Subcutaneous adipose tissue (tissue), 4 donors: ENCODE measurements around the gene VAV3. TPM values are rescaled to one million over a fixed set of nuclear protein-coding genes. Genes with fewer than 3 reads are reported as not detected.

Experiments
- total RNA-seq, 4 donors: library from RNA; depleted of rRNA; stranded (reverse); fragments of >200 nt; gene quantifications; one replicate each; pipeline ENCODE4 v1.1.0, GENCODE V29; 2016
- TF ChIP-seq, protein P1 (sequence below): fragments of 450-650 bp; IDR thresholded peaks from one replicate; pipeline ENCODE4 v1.5.1; 2016; ENCODE audit warnings: low read depth, mild to moderate bottlenecking, control low read depth, antibody characterized with exemption, moderate library complexity

Gene VAV3
- total RNA-seq, 4 donors from 2014 or later, result 7.0 to 13.1 (median 10.1) TPM

DNA sequence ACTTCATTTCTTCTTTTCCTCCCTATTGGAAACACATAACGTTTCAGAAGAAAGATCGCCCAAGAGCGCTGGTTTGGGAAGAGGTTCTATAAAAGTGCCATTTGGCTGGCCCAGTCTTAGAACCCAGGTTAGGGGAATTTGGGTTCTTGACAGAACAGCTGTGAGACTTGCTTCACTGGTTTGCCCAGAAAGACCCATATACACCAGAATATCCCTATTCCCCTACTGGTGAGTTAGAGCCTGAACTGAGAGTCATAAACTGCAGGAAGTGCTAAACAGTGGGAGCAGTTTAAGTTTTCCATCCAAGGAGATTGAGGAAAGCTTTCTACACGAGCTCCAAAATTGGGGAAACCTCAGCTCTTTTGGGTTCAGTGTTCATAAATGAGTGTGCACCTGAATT lies 275.2 kb downstream of the VAV3 start:
- TF ChIP-seq, protein P1, sequence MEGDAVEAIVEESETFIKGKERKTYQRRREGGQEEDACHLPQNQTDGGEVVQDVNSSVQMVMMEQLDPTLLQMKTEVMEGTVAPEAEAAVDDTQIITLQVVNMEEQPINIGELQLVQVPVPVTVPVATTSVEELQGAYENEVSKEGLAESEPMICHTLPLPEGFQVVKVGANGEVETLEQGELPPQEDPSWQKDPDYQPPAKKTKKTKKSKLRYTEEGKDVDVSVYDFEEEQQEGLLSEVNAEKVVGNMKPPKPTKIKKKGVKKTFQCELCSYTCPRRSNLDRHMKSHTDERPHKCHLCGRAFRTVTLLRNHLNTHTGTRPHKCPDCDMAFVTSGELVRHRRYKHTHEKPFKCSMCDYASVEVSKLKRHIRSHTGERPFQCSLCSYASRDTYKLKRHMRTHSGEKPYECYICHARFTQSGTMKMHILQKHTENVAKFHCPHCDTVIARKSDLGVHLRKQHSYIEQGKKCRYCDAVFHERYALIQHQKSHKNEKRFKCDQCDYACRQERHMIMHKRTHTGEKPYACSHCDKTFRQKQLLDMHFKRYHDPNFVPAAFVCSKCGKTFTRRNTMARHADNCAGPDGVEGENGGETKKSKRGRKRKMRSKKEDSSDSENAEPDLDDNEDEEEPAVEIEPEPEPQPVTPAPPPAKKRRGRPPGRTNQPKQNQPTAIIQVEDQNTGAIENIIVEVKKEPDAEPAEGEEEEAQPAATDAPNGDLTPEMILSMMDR, result no peak

DNA sequence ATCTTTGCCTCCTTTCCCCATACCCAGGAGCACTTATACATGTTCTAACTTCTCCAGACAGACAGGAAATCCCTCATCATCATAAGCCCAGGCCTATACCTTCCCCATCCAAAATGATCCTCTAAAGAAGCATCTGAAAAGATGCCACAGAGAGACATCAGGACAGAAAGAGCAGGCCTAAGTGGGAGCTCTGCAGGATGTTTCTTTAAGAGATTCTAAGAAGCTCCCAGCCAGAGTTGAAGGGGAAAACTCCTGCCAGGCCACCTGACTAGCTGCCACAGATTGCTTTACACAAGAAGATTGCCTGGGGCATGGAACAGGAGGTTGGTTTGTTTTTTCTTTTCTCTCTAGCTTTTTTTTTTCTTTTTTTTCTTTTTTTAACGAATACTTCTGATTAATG lies 275.8 kb downstream of the VAV3 start:
- TF ChIP-seq, protein P1, result no peak

DNA sequence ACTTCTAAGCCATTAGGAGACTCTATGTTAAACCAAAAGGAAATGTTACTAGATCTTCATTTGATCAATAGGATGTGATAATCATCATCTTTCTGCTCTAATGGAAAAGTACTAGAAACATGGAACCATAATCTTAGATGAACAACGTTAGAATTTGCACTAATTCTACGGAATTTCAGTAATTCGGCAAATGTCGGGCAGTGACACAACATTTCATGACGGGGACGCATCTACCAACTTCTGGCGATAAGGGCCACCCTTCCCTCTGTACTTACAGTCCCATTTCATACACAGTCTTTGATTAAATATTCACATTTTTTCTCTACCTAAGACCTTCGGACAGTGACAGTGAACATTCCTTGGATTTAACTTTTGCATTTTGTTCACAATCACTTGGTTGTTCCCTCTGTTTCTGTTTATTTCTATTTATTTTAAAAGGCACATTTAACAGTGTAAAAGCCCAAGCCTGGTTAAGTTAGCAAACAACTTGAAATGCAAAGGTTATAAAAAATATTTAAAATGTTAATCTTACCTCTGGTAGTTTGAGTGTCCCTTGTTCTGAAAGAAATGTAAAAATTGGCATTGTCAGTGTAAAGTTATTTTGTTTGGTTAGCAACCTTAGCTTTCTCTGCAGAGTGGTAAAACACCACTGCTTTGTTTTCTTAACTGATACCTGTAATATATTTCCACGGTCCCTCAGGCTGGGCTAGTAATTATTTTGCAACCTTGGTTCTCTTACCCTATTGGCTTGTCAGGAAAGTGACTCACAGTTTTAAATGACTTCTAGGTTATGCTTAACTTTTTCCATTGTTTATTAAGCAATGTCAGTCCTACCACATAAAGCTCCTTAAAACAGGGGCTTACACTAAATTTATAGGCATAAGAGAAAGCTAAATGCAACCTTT lies 276.9 kb downstream of the VAV3 start:
- TF ChIP-seq, protein P1, result no peak

DNA sequence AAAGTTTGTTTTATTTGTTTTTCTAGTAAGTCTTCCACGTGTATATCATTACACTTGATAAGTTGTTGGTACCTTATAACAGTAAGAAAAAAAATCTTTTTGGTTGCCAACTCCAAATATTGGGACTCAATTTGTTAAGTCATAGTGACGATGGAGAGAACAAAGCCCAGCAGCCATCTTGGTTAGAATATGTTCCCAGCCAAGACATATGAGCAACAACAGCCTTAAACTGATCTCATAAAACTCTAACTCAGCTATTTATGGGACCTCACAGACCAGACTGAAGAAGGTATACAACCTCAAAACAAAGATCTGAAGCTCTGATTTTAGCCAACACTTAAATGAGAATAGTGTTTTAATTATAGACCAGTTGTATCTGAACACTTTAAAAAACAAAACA lies 281.3 kb downstream of the VAV3 start:
- TF ChIP-seq, protein P1, result no peak

DNA sequence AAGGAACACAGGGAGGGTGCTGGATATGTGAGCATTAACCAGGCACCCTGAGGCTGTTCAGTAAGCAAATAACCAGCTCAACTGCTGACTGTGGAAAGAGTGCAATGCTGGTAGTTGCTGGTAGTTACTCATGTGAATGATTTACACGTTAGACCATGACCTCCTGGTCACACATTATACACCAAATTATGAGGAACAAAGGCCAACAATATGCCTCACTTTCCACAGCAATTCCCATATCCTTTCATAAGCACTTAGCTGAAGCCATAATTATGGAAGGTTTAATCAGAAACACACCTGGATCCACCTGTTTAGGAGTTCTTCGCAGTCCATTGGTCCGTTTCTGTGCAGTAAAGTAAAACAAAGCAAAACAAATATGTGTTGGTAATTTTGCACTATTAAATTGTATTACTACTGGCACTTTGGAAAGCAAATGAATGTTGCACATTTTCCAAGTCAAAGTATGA lies 281.8 kb downstream of the VAV3 start:
- TF ChIP-seq, protein P1, result no peak

DNA sequence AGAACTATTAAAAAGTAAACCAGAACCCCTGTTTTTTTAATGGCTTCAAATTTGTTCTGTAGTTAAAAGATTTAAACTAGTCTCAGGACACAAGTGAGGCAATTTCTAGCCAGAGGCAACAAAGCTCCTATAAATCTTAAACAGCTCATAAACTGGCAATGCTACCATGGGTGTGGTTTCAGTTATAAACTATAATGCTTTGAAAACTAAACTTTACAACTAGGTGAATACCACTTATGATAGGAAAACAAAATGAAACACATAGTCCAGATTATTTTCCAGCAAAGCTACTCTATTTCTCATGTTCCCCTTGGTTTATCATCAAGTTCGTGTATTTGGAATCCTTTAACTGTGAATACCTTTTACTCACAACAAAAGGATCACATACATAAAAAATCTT lies 282.5 kb downstream of the VAV3 start:
- TF ChIP-seq, protein P1, result no peak

DNA sequence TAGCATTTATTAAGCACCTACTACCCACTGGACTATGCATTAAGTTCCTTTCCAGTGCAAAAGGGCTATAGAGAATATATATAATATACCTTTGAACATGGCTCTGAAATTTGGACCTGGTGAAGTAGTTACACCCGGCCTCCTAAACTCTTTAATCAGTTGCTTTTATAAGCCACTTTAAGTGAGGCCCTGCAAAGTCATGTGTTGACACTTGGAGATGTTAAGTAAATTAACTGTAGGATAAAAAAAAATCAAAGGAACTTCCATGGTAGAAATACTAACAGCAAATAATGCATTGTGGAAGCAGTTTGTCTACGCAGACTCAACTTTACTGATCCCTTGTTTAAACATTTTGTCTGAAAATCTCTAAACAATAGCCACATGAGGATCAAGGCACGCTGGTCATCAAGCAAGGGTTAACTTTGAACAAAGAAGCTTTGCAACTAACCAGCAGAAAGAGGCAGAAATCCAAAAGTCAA lies 283.9 kb downstream of the VAV3 start:
- TF ChIP-seq, protein P1, result no peak
